B cell (primary cell): ENCODE results near the gene PFKP.

Source experiments
- CTCF ChIP-seq: fragments of 200-600 bp; IDR thresholded peaks from one replicate; pipeline ENCODE4 v1.8.0; 2022; ENCODE audit warnings: antibody characterized with exemption, mild to moderate bottlenecking
- EZH2 ChIP-seq: IDR thresholded peaks from 2 replicates; pipeline ENCODE4 v1.6.1; 2012; ENCODE audit warnings: borderline replicate concordance, low read depth, mild to moderate bottlenecking, moderate library complexity, low read length; ENCODE audit not compliant: insufficient read depth, poor library complexity, severe bottlenecking

DNA sequence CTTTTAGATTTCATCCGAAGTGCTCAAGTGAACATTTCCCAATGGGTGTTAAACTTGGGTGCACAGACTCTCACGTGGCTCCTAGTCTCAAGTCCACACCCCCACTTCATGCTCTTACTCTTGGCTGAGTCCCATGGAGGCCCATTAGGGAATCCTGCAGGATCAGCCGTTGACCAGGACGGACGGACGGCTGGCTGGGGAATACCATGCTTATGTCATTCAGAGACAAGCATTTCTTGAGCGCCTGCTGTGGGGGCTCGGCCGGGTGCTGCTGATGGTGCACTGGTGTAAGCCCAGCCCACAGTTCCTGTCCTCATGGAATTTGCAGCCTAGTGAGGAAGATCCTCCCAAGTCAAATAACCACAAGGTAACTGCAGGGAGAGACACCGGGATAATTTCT, 60.6 kb downstream of the PFKP start:
- TF ChIP-seq CTCF (no peak), EZH2 (no peak)
